GM19455 (cell line): ENCODE data around the gene CCNY.
"Not testable (repeated sequence)": the region's sequence is repeated elsewhere in the genome, so short reads cannot be mapped to it uniquely, and the experiment has no call there.

ENCODE experiments used
- ATAC-seq: cut with Tn5 transposase; IDR thresholded peaks from one replicate; pipeline ENCODE4 v1.9.1; 2021; ENCODE audit not compliant: unreplicated experiment

The CCNY gene

DNA sequence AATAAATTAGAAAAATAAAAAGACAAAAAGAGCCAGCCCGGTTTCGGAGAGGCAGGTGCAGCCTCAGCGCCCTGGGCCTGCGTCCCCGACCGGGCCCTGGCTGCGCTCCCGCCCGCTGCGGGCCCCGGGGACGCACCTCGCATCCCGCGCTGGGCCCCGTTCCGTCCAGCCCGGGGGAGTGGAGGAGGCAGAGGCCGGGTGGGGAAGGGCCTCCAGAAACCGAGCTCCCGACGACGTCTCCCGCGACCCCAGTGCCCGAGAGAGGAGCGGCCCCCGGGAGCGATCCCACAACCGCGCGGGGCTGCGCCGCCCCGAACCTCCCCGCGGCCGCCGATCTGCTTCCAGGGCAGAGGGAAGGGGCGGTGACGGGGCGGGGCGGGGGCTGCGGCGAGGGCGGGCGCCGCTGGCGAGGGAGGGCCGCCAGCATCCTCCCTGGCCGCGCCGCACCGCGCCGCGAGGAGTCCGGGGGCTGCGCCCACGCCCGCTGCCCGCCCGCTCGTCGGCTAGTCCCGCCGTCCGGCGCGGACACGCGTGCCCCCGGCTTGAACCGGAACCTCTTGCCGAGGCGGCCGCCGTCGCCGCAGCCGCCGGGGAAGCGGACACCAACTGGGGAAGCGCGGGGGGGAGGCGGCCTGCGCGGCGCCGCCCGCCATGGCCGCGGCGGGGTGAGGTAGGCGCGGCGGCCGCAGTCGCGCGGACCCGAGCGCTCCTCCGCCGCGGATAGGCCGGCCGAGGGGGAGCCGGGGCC lies at the start of gene CCNY:
Gene CCNY (plus strand): TSS at position 426 of the 748 bp plus-strand sequence. CDS start 545 bp downstream, outside the sequence.
- peak; percentile 67 for ATAC-seq

DNA sequence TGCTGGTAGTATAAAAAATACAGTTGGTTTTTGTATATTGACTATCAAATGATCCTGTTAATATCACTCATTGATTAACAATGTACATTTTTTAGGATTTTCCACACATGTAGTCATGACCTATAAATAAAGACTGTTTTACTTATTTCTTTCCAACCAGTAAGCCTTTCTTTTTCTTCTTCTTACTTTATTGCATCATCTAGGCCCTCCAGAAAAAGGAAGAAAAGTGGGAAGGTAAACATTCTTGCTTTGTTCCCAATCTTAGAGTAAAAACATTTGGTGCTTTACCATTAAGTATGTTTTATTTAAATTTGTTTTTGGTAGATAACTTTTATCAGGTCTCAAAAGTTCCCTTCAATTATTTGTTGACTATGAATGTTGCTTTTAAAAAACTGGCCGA lies 47.1 kb upstream of the CCNY start:
- no peak for ATAC-seq

- ATAC-seq = no peak
Observed at GRCh38 chr10:35294506-35294905, 41.8 kb upstream of the CCNY start.

GRCh38 chr10:35299016-35299415 lies 37.3 kb upstream of the CCNY start:
- no peak for ATAC-seq

DNA sequence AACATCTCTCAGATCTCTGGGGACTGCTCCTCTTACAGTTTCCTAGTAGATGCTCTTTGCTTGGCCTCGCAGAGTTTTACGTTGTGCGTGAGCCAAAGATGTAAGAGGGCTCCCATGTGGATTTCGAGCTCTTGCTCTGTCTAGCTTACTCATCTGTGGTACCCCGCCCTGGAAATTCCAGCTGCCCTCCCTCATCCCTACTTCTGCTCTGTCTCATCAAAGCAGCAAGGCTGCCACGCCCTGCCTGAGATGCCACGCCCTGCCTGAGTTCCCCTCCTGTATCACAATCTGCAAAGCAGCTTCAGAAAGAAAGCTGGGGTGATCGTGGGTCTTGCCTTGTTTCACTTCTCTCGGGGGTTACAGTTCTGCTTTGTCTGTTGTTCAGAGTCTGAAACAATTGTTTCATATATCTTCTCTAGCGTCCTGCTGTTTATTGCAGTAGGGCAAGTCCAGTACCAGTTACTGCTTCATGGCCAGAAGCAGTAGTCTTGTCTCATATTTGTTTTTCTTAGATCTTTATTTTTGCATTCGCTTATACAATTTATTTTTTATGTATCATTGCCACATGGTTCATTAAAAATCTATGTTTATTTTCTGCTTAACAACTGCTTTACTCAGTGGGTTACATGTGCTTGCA lies 36.1 kb upstream of the CCNY start:
- ATAC-seq = peak; percentile 95

DNA sequence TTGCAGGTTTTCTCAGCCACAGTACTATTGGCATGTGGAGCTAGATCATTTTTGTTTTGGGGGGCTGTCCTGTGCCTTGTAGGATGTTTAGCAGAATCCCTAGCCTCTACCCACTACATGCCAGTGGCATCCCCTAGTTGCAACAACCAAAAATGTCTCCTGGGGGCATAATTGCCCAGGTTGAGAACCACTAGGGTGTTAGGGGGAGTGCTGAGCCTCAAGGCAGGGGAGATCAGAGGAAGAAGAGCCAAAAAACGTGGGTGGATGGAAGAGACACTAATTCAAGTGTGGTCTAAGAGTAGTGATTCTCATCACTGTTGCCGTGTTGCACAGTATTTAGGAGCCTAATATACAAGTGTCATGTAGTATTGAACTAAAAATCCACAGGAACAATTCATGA lies 31.7 kb upstream of the CCNY start:
- no peak for ATAC-seq

DNA sequence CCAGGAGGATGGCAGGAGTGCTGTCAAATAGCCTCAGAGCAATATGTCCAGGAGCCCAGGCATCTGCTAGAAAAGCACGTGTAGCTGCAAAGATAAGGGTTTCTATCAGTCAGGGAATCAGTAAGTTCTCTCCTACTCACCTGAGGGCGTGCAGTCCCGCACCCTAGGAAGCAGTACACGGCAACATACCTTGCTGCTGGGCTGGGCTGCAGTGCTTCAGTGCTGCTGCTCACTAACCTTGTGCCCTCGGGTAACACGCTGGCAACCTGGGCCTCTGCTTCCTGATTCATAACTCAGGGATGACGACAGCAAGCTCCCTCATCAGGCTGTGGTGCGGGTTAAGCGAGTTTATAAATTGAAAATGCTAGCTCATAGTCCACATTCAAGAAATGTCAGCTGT lies 29.5 kb upstream of the CCNY start:
- no peak for ATAC-seq

- ATAC-seq = no peak
Observed at GRCh38 chr10:35307297-35307696, 29.0 kb upstream of the CCNY start.

GRCh38 chr10:35308809-35309208 lies 27.5 kb upstream of the CCNY start:
- ATAC-seq = no peak

DNA sequence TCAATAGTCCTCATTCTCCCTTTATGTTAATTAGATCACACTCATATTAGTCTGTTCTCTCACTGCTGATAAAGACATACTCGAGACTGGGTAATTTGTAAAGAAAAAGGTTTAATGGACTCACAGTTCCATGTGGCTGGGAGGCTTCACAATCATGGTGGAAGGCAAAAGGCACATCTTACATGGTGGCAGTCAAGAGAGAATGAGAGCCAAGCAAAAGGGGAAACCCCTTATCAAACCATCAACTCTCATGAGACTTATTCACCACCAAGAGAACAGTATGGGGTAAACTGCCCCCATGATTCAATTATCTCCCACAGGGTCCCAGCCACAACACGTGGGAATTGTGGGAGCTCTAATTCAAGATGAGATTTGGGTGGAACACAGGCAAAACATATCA lies 22.2 kb upstream of the CCNY start:
- not testable (repeated sequence) for ATAC-seq

GRCh38 chr10:35315235-35315634 lies 21.1 kb upstream of the CCNY start:
- not testable (repeated sequence) for ATAC-seq

DNA sequence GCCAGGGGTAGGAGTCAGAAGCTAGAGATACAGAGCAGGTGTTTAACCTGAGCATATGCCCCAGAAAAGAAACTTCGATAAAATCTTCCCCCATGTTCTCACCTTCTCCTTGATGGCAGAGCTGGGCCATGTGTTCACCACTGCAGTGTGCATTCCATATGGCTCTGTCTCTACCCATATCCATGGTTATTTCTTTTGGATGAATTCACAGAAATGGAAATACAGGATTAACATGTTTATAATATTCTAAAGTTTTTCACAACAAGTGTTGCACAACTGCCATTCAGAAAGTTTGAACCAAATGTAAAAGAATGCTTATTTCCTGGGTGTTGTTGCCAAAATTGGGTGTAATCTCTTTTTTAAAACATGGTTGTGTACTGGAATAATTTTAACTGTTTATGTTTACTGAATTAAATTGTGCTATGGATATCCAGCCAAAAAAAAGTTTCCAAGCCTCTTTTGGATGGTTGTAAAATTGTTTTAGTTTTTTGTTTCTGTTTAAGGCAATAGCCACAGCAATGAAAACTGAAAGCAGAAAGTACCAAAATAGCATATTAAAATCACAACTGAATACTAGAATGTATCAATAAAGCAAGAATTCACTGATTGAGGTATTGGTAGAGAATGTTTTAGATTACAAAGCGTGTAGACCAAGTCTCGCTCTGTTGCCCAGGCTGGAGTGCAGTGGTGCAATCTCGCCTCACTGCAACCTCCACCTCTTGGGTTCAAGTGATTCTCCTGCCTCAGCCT lies 19.9 kb upstream of the CCNY start:
- no peak for ATAC-seq

GRCh38 chr10:35318551-35318950 lies 17.8 kb upstream of the CCNY start:
- no peak for ATAC-seq

- no peak for ATAC-seq
Observed at GRCh38 chr10:35320341-35320740, 16.0 kb upstream of the CCNY start.

DNA sequence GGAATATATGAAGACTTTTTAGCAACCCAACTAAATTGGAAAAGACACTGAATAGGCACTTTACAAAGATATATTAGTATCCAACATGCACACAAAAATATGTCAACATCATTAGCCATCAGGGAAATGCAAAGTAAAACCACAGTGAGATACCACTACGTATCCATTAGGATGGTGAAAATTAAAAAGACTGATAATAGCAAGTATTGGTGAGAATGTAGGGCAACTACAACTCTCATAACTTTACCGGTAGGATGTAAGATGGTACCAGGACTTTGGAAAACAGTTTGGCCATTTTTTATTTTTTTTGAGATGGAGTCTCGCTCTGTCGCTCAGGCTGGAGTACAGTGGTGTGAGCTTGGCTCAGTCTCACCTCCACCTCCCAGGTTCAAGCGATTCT lies 13.7 kb upstream of the CCNY start:
- no peak for ATAC-seq

GRCh38 chr10:35324196-35324595 lies 12.1 kb upstream of the CCNY start:
- ATAC-seq = no peak

DNA sequence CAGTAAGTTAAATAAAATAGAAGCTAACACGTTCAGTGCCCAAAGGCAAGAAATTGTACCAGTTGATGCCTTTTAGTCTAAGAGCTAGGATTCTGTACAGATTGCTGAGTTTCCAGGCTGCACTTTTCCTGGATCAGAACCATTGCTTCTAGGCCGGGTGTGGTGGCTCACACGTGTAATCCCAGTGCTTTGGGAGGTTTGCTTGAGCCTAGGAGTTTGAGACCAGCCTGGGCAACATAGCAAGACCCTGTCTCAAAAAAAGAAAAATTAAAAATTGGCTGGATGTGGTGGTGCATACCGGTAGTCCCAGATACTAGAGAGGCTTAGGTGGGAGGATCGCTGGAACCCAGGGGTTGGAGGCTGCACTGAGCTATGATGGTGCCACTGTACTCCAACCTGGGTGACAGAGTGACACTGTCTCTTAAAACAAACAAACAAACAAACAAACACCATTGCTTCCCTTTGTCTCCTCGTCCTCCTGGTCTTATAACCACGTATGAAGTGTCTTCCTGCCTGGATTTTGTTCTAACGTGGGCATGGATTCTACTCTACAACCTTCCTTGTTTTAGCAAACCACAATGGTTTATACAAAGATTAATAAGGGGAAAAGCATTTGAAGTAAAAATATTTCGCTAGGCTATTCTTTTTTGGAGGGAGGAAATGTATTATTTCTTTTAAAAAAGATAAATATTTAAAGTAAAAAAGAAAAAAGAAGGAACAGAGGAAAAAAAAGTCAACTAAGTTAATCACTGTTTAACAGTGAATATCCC lies 9.7 kb upstream of the CCNY start:
- ATAC-seq = no peak

DNA sequence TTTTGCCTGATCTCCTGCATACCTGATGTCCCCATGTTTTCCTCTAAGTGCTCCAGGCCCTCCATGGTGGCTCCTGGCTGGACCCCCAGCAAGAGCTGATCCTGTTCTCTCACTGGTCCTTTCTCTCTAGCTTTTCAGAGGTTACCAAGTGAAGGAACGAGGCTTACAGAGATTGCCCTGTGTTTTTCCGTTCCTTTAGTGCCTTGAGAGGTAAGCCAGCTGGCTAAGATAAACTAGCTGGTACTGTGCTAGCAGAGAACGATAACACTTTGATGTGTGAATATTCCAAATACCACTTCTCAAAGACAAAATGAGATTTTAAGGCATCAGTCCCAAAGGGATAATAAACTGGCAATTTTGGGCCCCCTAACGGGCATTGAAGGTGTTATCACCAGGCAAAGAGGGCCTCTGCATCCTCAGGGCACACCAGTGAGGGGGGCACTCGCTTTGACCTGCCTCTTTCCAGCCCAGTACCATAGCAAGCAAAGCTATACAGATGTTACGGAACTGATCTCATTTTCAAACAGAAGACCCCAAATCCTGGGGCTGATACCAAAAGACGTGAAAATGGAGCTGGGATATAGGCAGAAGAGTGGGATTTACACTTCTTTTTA lies 8.4 kb upstream of the CCNY start:
- ATAC-seq = no peak

GRCh38 chr10:35328404-35329037 lies 7.8 kb upstream of the CCNY start:
- peak; percentile 75 for ATAC-seq

DNA sequence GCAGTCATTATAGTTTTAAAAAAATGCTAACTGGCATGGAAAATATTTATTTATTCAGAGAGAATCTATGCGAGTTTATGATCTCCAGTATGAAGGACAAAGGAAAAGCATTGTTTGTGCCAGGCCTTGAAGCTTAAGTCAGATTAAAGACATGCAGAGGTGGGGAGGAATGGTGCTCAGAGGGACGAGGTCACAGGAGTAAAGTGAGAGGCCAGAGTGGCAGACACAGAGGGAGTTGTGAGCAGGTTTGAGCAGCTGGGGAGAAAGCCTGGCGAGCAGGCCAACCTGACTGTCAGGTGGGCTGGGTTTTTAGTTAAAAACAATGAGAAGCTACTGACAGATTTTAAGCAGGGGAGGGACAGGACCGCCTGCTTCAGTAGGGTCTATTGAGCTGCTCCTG lies 6.8 kb upstream of the CCNY start:
- ATAC-seq = no peak
